NCI-H524 treated with DMSO at 0.1 percent for 48 hours (cell line): ENCODE results near the gene IMPA2.
A peak's percentile ranks its signal among the peaks of the same experiment; 100 is the strongest.
"Not testable (repeated sequence)": the region's sequence is repeated elsewhere in the genome, so short reads cannot be mapped to it uniquely, and the experiment has no call there.

Experiments
- DNase-seq: peaks from one replicate; lab custom pipeline; 2025; lab: John Stamatoyannopoulos, UW

IMPA2 gene

DNA sequence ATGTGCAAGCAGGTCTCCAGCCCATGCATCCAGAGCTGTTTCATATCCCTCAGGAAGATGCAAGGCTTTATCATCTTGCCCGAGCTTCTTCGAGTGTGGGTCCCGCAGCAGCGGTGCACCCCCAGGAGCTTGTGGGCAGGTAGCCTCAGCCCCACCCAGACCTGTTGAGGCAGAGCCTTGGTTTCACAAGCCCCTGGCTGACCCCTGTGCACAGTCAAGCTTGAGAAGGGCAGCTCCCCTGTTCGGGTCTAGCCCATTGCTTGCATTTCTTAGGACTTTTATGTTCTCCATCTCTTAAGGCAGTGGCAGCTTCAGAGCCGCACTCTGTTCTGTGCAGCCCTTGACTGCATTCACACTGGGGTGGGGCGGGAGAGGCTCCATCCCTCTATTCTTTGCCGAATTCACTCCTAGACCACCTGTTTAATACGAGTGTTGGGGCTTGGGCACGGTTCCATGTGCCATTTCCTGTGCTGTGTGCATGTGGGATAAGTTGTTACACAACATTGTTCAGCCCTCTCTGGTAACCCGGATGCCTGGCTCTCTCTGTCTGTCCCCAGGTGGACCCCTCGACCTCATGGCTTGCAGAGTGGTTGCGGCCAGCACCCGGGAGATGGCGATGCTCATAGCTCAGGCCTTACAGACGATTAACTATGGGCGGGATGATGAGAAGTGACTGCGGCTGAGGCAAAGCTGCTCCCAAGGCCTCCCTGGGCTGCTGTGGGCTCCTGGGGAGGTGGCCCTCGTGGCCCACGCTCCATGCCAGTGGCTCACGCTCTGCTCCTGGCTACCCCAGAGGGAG lies 48.7 kb downstream of the IMPA2 start:
- DNase-seq: no peak

GRCh38 chr18:12030670-12031069 lies 49.4 kb downstream of the IMPA2 start:
- no peak for DNase-seq

GRCh38 chr18:12031181-12031580 lies 49.9 kb downstream of the IMPA2 start:
- no peak for DNase-seq

- no peak for DNase-seq
These were observed 50.5 kb downstream of the IMPA2 start for GRCh38 chr18:12031846-12032245.

DNA sequence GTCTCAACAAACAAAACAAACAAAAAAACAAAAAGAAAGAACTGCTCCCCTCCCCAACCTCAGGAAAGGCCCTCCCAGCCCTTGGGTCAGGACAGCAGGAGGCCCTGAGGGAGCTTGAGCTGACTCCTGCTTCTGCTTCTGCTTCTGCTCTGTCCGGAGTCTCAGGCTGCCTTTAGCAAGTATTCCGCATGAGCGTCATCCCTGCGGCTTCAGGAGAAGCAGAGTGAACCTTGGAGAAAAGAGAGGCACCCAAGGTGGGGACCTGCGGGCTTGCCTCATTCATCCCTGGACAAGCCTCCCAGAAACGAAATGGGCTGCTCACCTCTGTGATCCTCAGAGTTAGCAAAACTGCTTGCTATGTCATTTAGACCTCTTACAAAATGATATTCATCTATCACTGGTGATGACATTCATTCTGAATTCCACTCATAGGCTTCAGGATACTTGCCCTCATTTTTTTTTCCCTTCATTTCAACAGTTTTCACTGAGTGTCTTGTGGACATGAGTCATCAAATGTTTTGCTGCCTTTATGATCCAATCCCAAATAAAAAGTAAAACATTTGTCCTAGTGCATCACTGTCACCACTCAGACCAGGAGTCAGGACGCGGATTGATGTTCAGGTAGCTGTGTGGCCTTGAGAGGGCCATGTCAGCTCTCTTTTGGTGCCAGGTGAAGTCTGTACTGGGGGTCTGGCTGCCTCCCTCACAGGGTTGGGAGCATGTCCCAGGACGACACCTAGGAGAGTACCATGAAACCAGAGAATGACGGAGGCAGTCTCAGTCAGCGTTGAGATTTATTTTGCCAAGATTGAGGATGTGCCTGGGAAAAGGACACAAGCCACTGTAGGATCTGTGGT lies 51.7 kb downstream of the IMPA2 start:
- DNase-seq: no peak

- DNase-seq: no peak
These were observed 52.3 kb downstream of the IMPA2 start for GRCh38 chr18:12033643-12034025.

DNA sequence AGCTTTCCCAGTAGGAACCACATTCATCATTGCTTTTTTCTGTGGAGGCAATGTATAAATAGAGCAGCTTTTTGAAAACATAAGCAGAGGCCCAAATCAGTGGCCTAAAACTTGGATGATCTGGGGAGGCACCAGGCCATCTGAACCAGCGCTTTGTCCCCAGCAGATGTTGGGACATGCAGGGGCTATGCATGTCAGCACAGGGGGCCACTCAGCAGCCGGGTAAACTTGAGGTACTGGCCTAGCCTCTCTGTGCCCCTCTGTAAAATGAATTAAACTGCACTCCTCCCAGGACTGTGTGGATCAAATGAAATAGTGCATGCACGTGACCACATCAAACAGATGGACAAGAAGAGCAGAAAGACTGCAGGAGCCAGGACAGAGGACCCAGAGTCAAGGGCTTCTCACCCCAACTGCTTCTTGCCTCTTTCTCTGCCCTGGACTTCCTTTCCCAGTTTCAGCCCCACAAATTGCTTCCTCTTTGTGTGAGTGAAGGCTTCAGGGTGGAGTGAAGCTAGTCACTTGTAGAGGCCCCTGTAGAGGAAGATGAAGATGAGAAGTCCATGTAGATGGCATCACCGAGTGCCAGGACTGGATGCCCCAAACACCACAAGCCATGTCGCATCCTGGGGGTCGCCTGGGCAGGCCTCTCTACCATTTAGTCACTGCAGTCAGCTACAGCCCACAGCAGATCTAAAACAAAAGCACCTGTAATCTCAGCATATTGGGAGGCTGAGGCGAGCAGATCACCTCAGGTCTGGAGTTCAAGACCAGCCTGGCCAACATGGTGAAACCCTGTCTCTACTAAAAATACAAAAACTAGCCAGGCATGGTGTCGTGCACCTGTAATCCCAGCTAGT lies 53.2 kb downstream of the IMPA2 start:
- DNase-seq: no peak

DNA sequence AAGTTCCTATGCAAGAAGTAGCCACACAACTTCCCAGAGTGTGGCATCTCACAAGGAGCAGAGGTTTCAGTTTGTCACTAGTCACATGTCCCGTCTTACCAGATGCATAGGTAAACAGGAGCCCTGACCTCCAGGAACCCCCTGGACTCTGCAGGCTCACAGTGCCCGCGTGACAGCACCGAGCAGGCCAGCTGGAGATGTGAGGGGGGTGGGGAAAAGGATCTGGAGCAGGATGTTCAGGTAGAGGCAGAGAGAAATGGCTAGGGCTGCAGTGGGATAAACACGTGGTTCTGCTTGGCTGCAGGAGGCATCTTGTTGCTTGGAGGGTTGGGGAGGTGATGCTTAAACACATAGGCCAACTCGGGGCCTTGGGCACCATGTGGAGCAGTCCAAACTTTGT lies 54.2 kb downstream of the IMPA2 start:
- DNase-seq: no peak

GRCh38 chr18:12036201-12036751 lies 55.0 kb downstream of the IMPA2 start:
- DNase-seq: no peak

- DNase-seq: no peak
These were observed 56.9 kb downstream of the IMPA2 start for GRCh38 chr18:12038082-12038638.

GRCh38 chr18:12038639-12039539 lies 57.6 kb downstream of the IMPA2 start:
- DNase-seq: peak; percentile 21

- DNase-seq: not testable (repeated sequence)
These were observed 58.2 kb downstream of the IMPA2 start for GRCh38 chr18:12039540-12039930.

- DNase-seq: no peak
These were observed 60.3 kb downstream of the IMPA2 start for GRCh38 chr18:12041561-12041960.

DNA sequence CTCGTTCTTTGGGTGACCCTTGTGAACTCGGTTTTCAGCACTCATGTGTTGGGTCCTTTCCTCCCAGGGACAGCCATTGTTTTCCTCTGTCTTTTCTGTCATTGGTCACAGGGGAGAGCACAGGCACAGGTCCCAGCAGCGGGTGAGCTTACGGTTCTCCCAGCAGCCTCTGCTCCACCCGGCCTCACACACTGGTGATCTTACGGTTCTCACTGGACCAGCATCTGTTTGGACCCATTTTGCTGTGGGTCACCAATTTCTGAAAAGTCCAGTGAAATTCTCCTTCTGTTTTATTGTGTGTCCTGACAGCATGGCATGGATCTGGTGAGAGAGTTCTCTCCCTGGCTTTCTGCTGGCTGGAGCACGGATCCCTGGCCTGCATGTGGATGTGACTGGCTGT lies 62.5 kb downstream of the IMPA2 start:
- DNase-seq: no peak

DNA sequence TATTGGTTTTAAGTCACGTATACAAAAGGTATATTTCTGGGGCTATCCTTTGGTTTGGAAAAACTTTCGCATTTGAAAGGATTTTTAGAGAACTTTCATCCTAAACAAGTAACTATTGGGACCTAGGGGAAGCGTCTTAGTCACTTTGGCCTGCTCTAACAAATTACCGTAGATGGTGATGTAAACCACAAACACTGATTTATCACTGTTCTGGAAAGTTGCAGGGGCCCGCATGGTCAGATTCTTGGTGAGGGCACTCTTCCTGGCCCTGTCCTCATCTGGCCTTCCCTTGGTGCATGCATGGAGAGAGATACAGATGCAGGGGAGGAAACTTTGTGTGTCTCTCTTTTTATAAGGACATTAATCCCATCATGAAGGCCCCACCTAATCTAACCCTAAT lies 63.3 kb downstream of the IMPA2 start:
- no peak for DNase-seq

- no peak for DNase-seq
These were observed 64.9 kb downstream of the IMPA2 start for GRCh38 chr18:12046046-12046750.

DNA sequence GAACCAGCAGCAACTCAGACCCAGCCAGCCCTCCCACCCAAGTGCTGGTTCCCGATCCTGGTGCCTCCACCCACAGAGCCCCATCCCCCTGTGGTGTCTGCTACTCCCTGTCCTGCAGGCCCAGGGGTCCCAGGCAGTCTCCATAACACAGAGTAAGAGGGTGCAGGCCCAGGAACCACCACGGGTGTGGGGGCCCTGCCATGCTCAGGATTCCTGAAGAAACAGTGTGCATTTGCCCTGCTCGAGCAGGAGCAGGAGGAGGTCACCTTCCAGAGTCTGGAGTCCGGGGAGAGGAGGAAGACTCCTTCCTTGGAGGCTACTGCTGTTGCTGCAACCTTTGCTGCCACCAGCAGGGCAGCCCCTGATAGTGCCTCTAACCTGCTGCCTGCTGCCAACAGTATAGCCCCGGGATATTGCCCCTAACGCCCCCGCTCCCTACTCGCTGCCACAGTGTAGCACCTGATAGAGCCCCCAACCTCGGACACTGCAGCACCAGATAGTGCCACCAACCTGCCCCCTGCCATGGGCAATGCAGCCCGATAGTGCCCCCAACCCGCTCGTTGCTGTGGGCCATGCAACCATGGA lies 65.5 kb downstream of the IMPA2 start:
- DNase-seq: no peak

DNA sequence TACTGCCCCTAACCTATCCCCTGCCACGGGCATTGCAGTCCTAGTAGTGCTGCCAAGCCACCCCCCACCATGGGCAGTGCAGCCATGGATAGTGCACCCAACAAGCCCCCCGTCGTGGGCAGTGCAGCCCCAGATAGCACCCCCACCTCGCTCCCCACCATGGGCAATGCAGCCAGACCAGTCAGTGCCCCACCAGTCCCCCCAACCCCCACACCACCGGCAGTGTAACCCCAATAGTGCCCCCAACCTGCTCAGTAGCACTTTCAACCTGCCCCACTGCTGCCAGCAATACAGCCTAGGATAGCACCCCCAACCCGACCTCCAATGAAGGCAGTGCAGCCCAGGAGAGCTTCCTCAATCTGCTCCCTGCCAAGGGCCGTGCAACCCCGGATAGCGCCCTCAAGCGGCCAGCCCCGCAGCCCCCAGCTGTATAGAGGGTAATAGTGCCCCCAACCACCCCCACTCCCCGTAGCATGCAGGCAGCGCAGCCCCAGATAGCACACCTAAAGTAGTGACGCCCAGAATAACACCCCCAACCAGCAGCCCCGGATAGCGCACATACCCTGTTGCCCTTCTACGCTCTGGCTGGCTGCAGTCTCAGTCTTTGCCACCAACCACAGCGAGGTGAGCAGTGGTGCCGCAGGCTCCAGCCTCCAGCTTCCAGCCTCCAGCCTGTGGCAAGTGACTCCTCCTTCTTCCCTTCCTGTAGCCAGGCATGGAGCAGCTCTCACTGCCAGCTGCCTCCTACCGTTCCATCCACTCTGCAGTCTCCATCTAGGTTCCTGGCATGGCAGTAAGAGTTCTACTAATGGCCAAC lies 66.9 kb downstream of the IMPA2 start:
- no peak for DNase-seq

GRCh38 chr18:12048827-12049175 lies 67.5 kb downstream of the IMPA2 start:
- DNase-seq: no peak
